NCI-H128 (cell line): Measurements from ENCODE around the gene ZBTB22.

Experiments used
- DNase-seq: peaks from one replicate; lab custom pipeline; 2025; ENCODE audit not compliant: unreplicated experiment; lab: John Stamatoyannopoulos, UW

Gene ZBTB22

DNA sequence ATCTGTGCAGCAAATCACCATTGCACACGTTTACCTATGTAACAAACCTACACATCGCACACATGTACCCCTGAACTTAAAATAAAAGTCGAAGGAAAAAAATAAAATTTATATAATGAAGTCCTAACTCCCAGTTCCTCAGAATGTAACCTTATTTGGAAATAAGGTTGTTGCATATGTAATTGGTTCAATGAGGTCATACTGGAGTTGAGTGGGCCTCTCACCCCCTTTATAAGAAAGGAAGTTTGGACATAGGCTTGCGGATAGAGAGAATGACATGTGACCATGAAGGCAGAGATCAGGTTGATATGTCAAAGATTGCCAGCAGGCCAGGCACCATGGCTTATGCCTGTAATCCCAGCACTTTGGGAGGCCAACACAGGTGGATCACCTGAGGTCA is 16.1 kb upstream of the ZBTB22 start:
- no peak for DNase-seq

DNA sequence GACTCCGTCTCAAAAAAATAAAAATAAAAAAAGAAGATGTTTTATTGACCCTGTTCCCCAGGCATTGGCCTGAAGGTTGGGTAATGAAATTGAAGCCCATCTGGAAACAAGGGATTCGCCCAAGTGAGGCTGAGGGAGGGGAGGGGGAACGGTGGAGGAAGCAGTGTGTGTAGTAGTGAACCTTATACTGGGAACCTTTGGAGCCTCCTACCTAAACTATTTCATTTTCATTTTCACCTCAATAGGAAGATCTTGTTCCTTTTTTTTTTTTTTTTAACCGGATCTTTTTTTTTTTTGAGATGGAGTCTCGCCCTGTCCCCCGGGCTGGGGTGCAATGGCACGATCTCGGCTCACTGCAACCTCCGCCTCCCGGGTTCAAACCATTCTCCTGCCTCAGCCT is 13.2 kb upstream of the ZBTB22 start:
- no peak for DNase-seq

DNA sequence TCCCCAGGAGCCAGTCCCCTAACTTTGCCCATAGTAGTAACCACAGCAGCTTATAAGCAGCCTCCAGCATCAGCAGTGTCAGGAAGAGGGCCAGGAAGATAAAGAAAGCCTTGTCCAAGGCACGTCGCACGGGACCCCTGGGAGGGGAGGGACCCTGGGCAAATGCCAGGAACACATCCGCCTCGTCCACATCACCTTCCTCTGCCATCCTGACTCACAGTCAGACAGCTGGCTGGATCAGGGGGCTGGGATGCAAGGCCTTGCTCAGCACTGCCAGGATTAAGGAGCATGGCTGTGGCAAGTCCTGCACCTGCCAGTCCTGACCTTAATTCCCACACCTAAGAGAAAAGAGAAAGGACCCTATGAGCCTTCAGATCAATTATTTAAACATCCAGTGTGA is 11.5 kb upstream of the ZBTB22 start:
- no peak for DNase-seq

DNA sequence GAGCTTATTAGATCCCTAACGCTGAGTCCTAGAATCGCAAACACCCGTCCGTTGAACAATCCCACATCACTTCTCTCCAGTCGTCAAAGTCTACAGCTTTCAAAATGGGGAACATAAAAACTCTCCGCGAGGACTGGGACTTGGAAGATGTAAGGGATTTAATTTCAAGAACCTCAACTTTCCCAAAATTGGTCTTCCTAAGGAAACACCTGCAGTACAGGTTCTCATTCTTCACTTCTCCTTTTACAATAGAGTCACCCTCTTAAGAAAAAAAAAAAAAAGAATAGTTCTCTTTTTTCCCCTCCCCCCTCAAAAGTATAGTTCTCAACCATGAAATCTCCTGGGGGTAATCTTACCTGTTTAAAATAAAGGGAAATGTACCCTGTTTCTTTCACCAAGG is 6.6 kb upstream of the ZBTB22 start:
- DNase-seq, result no peak

DNA sequence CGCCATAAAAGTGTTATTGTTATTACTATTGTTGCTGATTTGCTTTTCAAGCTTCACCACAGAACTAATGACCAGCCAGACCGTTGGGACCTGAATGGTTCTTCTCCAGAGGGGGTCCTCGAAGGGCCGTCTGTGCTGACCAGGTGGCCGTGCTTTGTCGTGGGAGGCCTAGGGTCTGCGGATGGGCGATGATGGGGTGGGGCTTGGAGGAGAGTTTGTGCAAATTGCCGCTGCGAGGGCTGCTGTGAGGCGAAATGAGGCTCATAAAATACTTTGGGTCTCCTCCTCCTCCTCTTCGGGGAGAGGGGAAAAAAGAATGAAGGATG is 6.0 kb upstream of the ZBTB22 start:
- no peak for DNase-seq

DNA sequence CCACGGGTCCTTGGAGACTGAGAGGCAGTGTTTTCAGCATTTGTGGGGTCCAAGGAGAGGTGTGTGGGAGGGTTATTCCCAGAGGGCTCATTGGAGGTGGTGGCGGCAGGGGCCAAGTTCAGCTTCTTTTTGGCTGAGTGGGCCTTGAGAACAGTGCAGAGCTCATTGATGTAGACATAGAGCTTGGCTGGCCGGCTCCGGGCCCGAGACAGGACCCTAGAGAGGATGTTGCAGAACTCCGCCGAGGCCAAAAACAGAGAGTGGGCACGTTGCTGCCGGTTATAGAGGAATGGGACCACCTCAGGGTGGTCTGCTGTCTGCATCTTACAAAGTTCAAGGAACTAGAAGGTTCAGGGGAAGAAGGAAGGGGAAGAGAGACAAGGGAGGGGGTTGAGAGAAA is 3.7 kb upstream of the ZBTB22 start:
- DNase-seq, result no peak

DNA sequence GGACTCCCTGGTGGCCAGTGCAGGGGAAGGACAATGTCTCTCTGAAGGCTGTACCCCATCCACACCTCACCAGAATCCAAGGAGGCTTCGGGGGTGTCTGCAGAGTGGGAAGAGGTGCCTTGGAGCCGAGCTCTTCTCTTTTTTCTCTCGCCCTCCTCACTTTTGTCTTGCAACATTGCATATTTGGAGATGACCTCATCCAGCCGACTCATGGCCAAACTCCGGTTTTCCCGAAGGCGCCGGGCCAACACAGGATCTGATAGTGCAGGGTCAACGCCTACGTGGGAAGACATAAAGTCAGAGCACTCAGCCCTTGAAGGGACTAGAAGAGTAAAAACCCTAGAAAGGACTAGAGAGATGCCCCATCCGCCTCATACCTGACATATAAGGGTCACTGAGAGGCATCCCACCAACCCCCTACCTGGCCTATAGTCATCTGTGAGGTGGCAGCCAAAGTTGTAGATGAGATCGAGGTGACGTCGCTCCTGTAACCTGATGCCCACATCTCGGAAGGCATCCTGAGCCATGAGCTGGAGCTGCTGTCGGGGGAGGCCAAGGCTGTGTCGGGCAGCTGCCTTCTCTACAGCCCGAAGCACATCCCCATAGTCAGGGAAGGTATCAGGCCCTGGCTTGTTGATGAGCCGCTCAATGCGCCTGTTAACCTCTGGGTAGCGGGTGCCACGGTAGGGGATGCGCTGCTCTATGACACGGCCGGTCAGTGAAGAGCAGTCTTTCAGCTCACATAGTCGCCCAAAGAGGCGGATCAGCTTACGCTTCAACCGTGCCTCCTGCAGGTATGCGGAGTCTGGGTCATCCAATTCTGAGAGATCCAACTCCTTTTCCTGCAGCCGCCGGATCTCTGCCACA is 3.0 kb upstream of the ZBTB22 start:
- no peak for DNase-seq

DNA sequence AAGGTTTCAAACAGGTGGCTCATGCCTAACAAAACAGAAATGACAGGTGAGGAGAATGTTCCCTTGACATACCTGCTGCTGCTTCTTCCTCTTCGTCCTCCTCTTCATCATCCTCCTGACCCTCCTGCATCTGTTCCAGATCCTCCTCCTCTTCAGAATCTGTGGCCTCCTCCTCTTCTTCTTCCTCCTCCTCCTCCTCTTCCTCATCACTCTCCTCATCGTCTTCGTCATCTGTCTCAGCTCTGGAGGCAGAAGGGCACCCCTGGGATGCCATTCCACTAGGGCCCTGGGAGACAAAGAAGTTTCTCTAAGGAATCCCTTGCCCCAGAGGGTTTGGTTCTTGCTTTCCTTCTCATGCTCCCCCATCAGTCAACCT is 2.4 kb upstream of the ZBTB22 start:
- DNase-seq, result no peak

DNA sequence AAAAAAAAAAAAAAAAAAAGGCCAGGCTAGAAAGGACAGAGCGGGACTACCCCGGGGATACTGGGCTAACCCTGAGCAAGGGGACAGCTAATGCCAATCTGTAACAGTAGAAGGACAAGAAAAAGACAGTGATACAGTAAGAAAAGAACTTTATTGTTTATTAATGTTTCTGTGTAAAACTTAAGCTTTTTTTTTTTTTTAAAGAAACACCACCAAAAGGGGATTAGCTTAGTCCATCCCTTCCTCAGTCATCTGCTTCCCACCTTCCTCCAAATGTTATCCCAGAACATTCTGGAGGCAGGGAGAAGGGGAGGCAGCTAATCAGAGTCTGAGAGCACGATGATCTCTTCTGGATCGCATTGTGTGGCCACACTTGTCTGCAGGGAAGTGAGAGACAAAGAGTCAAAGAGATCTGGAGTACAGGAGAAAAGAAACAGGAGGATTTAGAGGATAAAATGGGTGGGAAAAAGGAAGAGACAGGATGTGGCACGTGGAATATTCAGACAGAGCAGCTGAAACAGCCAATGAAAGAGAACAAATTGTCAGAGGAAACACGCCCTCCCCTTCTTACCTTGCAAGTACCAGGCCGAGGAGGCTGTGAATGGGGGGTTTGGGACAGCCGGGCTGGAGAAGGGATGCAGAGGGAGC is 1.0 kb upstream of the ZBTB22 start:
- DNase-seq, result no peak

DNA sequence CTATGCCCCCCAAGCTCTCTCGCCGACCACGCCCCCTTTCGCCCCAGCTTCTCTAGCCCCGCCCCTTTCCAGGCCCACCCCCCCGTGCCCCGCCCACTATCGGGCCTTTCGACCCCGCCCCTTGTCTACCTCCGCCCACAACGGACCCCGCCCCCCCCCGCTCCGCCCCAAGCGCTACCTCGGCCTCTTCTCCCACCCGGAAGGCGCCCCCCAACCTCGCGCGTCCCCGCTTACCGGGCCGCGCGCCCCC is 200 bp downstream of the ZBTB22 start:
- no peak for DNase-seq

DNA sequence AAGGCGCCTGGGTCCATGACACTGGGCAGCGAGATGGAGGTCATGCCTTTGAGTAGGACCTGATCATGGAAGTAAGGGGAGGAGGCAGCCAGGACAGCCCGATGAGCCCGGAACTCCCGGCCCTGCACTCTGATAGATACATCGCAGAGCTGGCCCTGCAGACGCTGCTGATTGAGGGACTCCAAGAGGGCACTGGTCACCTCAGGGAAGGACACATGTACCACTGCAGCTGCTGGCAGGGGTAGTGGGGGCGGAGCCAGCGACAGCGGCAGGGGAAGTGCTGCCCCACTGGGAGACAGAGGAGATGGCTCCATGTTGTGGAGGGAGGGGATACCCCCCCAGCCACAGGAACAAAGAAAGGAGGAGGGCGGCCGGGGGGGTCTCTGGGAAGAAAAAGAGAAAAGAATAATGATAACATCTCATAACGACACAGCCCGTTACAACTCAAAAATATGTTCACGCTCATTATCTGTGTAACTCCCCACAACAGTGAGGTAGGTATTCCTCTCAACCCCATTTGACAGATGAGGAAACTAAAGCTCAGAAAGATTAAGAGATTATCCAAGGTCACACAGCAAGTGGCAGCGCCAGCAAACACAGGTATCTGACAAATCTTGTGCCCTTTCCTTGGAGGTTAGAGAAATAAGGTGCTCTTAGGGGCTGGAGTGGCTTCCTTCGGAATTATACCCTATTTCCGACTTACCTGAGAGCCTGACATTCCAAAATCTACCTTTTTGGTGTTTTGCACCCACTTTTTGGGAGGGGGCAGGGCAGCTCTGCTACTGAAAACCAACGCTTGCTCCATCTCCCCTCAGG is 733 bp downstream of the ZBTB22 start:
- DNase-seq, result no peak

DNA sequence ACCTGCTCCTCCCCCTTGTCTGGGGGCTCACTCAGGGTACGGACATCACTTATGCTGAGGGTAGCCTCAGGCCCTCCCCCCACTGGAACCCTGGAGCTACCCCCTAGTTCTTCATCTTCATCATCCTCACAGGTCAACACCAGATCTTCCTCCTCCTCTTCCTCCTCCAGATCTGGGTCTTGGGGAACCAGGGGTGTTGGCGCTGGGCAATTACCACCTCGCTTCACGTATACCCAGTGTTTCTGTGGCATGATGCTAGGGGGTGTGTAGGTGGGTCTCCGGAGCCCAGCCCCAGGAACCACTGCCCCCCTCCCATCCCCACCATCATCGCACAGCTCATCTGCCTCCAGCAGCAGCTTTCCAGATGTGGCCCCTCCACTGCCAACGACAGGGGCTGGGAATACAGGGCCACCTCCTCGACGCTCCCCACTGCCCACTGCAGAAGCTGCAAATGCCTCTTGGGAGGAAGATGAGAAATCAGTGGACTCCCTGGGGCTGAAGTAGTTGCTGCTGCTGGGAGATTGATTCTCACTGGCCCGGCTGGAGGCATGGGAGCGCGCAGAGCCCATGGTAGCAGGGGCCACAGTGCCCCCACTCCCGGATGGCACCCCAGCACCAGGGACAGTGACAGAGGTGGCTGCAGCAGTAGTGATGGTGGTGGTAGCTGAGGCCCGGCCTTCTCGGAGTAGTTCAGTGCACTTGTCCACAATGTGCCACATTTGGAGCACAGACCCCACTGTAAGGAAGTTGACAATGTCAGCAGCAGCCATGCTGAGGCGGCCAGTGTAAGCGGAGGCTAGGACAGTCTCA is 1.5 kb downstream of the ZBTB22 start:
- no peak for DNase-seq

DNA sequence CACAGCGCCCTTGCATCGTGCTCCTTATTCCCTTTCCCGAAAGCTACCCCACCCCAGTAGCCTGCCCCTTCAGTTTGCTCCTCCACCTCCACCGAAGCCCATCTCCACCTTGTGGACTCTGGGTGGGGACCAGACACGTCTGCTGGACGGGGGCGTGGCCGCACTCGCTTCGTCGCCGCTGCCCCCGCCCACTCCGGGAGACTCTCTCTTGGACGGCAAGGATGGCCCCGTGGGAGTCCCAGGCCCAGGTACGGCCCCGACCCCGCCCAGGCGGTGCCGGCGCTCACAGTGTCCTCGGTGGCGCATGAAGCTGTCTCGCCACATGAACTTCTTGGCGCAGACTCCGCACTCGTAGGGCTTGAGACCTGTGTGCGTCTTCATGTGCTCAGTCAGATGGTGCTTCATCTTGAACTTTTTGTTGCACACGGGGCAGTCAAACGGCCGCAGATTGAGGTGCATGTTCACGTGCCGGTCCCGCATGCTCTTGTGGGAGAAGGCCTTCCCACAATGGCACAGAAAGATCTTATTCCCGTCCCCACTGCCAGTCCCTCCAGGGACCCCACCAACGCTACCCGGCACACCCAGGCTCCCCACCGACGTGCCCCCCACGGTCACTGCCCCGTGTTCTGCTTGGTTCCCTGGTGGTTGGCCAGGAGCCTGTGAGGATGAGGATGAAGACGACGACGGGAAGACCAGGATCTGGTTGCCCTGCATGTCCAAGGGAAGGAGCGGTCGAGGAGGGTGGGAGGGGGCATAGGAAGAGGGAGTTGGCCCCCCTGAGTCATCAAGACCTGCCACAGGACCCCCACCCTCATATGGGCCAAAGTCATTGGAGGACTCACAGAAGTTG is 2.4 kb downstream of the ZBTB22 start:
- no peak for DNase-seq

DNA sequence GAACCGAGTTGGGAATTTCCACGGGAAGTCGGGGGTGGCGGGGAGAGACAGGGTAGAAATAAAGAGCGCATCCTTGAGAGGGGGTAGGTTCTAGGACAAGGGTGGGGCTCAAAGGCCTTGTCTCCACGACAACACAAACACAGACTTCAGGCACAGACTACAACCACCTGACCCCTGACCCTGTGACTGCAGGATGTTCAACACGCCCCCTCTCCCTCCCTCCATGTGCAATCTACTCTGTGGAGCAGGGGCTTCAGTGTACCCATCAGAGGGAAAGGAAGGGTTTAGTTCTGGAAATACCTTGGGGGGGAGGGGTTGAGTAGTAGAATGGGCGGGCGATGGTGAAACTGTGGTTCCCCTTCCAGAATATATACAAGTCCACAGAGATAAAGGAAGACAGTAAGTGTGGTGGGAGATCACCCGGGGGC is 3.0 kb downstream of the ZBTB22 start:
- no peak for DNase-seq

DNA sequence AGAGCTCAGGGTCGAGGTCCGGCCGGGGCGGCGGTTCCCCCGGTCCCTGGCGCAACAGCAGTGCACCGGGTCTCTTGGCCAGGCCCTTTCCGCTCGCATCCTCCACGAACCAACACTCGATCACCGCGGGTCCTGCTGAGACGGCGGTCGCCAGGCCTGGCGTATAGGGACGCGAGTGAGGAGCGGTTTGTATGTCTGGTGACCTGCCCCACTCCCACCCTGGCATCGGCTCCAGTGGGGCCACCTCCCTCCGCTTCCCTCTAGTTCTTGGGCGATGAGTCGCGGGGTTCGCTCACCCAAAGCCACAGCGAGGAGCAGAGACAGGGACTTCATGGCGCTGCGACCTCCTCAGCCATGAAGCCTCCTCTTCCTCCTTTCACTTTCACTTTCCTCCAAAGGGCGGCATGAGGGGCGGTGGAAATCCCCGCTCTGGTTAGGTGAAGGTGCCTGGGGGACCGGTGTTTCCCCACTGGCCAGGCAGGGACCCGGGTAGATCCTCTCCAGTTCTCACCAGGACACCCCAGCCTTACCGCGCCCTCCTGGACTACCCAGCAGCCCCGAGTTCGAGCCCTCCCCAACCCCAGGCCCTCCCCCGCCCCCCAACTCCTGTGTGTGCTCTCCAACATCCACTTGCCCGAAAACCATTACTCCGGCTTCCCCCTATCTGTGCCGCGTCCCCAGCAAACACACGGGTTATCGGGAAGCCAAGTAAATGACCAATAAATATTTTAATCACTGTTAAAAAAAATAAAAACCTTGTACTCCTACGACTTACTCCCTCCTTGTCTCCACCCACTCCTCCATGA is 3.6 kb downstream of the ZBTB22 start, which contains the start of gene TAPBP:
TSS of gene TAPBP (minus strand) at position 370 of the 806 bp plus-strand sequence. CDS start at position 333, 37 bp downstream.
- peak; percentile 19 for DNase-seq

DNA sequence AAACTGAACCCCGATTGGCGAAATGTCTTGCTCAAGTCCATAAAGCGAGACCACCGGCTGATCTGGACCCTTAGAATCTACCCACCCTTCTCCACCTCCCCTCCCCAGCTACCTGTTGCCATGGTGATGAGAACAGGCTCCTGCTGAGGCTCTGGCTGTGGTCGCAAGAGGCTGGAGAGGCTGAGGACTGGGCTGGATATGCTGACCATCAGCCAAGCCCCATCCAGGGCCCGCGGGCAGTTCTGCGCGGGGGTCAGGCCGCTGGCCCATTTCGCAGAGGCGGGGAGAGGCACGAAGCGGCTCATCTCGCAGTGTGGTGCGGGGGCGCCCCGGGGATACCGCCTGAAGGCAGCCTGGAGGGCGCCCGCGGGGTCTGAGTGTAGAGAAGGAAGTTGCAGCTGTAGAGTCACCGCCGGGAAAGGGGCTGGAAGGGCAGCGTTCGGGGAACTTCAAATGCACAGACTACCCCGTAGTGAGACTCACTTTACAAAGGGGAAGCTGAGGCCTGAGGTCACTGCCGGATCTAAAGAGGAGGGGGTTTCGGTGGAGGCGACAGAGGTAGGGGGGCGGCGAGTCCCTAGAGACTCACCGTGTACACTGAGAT is 4.3 kb downstream of the ZBTB22 start:
- DNase-seq, result no peak

DNA sequence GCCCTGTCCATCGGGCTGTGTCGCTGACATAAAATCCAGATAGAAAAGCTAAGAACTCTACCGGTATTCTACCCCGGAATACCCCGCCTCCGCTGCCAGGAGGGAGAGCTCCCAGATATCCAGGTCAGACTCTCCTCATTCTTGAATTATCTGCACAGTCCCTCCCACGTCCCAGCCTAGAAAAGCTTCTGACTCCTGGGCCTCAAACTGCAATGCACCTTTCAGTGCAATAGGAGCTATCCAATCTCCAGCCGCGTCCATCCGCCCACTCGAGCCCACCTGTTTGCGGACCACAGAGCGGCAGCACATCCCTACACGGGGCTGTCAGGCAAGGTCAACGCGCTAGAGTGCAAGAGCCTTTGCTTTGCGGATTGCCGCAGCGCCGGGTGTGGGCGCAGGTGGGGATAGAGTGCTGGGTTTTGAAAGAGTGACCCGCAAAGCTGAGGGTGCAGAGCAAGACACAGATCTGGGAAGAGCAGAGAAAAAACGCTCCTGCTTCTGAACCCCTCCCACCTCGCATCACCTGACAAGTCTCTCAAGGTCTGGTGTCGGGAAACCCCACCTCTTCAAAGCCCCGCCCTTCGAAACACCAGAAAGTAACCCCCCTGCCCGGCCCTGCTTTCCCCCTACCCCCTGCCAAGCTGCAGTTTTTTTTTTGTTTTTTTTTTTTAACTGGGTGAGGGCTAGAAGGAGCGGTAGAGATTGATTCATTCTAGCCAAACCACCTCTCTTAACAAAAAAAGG is 5.0 kb downstream of the ZBTB22 start:
- DNase-seq, result peak; percentile 91

DNA sequence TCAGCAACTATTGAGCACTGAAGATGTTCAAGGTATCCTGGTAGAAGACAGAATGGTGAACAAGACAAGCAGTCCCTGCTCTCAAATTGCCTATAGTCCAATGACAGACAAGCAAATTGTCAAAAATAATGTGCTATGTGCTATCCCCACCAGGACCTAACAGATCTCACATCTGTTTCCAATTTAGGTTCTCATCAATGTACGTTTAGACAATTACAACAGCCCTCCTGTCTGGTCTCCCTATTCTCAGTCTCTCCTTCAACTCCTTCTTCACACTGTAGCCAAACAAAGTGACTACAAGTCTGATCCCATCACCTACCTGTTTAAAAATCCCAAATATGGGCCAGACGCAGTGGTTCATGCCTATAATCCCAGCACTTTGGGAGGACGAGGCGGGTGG is 11.2 kb downstream of the ZBTB22 start:
- no peak for DNase-seq
